ENCODE results near the gene B3GNT9.

Gene B3GNT9, protein sequence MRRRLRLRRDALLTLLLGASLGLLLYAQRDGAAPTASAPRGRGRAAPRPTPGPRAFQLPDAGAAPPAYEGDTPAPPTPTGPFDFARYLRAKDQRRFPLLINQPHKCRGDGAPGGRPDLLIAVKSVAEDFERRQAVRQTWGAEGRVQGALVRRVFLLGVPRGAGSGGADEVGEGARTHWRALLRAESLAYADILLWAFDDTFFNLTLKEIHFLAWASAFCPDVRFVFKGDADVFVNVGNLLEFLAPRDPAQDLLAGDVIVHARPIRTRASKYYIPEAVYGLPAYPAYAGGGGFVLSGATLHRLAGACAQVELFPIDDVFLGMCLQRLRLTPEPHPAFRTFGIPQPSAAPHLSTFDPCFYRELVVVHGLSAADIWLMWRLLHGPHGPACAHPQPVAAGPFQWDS

DNA sequence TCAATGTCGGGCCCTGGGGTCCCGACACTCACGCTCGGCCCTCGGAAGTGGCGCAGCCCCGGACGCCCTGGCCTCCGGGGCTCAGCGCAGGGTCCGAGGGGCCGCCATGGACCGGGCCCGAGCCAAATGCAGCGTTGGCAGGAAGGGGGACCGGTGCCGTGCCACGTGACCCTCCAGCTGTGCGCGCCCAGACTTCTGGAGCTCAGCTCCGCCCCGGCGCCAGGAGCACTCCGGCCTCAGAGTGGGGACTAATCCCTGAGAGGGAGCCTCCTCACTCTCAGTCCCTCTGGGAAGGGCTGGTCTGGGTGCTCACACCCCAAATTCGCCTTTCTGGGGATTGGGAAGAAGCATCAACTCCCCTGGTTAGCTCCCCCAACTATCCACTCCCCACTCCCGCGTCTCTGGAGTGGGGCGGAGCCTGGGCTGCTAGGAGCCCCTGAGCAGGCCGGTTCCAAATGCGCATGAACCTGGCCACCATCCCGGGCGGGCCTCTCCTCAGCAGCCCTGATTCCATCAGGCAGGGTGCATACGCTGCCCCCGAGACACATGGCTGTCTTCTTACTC lies at the start of gene B3GNT9:
Gene B3GNT9, minus strand, starts transcription at position 166 of the 564 bp plus-strand sequence. CDS start 513 bp downstream, outside the sequence.
- DNase-seq (ENCODE audit: low spot score), result peak; percentile 80

DNA sequence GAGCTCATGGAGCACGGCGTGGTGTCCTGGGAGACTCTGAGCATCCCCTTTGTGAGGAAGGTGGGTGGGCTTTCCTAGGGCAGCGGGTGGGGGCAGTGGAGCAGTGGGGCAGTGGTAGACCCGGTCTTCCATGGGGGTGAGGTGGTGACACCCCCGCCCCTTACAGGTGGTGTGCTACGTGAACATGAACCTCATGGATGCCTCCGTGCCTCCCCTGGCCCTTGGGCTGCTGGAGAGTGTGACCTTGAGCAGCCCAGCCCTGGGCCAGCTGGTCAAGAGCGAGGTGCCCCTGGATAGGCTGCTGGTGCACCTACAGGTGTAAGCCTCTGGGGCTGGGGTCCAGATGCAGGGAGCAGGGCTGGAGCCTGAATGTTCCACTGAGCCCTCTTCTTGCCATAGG lies 49.7 kb upstream of the B3GNT9 start:
- DNase-seq (ENCODE audit: low spot score), result no peak

DNA sequence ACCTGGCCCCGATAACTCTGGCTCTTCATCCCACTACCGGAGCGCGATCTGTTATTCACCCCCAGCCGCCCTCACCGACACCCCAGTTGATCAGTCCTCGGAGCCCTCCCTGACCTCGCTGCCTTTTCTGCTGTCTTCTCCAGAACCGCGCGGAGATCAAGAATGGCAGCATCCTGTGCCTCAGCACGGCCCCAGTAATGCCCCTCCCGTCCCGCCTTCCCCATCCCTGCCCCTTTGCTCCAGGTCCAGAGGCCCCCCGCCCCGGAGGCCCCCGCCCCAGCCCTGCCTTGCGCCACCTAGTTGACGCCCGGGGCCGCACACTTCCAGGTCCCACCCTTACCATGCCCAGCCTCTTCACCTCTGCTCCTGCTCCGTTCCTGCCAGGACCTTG lies 49.0 kb upstream of the B3GNT9 start:
- DNase-seq (ENCODE audit: low spot score), result no peak

DNA sequence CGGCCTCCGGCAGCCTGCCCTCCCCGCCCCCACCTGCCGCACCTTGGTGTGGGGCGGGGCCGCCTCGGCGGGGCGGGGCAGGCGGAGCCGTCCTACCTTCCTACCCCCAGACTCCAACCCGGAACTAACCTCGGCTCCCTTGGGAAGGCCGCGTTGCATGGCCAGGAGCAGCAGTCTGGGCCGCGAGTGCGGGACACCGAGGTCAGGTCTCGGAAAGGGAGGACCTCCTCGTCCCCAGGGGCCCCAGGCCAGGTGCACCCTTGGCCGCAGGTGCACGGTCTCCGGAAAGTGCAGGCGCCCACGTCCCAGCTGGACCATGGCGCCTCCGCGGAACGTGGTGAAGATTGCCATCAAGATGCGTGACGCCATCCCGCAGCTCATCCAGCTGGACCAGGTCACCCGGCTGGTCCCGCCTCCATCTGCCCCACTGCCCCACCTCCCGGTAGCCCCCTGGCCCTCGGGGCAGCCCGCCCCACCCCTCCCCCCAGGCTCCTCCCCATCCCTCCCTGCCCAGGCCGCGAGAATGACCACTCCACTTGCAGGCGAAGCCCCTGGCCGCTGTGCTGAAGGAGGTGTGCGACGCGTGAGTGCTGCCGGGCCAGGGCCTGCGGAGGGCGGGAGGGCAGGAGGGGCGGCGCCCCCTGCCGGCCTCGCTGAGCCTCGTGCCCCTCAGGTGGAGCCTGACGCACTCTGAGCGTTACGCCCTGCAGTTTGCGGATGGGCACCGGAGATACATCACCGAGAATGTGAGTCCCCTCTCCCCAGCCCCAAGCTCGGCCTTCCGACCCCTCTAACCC lies 48.4 kb upstream of the B3GNT9 start, which contains the start of gene ELMO3:
Gene ELMO3, plus strand, starts transcription at position 121 of the 797 bp plus-strand sequence. Its CDS starts 196 bp downstream, at position 317.
- no peak for DNase-seq (ENCODE audit: low spot score)

DNA sequence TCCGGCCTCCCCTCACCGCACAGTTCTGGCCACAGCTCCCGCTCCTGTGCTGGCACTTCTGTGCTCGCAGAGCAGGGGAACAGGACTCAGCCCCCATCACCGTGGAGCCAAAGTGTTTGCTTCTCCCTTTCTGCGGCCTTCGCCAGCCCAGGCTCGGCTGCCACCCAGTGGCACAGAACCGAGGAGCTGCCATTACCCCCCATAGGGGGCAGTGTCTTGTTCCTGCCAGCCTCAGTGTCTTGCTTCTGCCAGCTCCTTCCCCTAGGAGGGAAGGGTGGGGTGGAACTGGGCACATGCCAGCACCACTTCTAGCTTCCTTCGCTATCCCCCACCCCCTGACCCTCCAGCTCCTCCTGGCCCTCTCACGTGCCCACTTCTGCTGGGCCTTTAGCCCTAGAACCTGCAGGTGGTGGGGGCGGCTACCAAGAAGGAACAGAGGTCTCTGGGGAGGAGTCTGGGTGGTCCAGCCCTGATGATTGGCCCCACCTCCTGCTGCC lies 47.5 kb upstream of the B3GNT9 start:
- DNase-seq (ENCODE audit: low spot score), result peak; percentile 68

DNA sequence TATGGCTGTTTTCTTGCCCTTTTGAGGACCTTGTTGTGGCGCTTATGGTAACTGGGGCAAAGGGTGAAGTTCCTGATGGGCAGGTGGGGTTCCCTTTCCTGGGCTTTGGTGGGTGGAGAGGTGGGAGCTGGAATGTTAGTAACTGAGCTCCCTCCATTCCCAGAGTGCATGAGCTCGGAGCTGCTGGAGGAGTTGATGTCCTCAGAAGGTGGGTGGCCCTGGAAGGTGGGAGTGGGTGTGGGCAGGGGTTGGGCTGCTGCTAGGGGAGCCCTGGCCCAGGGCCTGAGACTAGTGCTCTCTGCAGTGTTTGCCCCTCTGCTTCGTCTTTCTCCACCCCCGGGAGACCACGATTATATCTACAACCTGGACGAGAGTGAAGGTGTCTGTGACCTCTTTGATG lies 46.9 kb upstream of the B3GNT9 start:
- DNase-seq (ENCODE audit: low spot score), result no peak

DNA sequence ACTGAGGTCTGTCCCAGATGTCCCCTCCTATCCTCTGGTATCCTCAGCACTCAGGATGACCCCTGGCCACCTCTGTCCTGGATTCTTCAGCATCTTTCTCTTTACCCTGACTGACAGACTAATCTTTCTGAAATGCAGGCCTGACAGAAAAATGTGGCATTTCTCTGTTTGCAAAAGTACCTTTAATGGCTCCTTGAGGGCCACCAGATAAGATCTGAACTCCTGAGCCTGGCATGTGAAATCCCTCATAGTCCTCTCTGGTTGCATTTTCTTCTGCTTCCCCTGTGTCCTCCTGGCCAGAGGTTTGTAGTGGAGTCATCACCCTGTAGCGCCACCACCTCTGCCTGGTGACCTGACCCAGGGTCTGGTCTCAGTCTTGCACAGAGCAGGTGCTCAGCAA lies 46.1 kb upstream of the B3GNT9 start:
- DNase-seq (ENCODE audit: low spot score), result no peak

DNA sequence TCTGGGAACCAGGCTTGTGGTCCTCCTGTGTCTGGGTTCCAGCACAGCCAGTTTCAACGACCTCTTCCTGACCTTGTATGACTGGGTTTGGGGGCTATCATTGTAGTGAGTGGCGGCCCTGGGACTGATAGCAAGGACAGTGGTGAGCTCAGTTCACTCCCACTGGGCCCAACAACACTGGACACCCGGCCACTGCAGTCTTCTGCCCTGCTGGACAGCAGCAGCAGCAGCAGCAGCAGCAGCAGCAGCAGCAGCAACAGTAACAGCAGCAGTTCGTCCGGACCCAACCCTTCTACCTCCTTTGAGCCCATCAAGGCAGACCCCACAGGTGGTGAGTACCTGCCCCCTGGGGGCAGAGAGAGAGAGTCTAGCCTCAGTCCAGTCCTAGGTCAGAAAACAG lies 44.9 kb upstream of the B3GNT9 start:
- no peak for DNase-seq (ENCODE audit: low spot score)

DNA sequence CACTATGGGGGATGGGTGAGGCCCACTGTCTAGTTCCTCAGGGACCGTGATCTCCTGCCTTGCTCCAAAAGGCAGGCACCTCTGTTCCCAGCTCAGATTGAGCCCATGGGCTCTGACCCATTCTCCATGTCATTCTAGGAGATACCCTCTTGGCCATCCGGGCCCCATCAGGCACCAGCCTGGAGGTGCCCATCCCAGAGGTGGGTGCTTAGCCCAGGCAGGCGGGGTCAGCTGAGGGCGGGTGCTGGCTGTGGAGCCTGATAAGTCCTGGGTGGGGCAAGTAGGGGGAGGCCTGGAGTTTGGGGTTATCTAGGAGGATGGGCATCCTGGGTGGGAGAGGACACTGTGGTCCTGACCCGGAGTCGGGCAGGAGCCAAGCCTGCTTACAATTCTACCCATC lies 43.5 kb upstream of the B3GNT9 start:
- no peak for DNase-seq (ENCODE audit: low spot score)

DNA sequence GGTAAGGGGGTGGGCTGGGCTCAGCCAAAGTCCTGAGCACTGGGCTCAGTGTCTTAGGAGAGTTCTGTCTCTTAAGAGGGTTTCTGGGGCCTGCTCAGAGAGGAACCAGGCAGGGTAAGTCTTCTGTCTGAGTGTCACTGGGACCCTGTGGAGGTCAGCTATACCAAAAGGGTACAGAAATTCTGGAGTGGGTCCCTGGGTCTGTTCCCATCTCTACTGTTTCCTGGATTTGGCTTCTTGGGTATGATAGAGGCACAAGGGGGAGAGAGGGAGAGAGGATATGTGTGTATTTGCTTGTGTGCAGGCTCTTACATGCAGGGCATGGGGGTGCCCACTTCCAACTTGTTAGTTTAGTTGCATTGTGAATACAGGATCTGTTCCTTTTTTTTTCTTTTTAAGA lies 42.7 kb upstream of the B3GNT9 start:
- no peak for DNase-seq (ENCODE audit: low spot score)

DNA sequence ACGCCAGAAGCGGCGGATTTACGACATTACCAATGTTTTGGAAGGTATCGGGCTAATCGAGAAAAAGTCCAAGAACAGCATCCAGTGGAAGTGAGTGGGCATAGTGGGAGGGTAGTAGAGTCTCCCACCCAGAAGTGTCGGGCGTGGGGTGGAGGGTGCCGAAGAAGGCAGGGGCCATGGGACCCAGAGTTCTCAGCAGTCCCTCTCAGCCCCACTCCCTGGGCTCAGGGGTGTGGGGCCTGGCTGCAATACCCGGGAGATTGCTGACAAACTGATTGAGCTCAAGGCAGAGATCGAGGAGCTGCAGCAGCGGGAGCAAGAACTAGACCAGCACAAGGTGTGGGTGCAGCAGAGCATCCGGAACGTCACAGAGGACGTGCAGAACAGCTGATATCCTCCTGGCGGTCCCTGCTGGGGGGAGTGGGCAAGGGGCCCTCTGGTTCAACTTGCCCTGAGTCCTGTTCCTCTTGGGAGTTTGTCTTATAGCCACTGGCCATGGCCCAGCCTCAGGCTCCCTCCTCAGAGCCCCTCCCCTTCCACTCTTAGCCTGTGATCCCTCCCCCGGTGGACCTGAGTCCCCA lies 42.1 kb upstream of the B3GNT9 start:
- DNase-seq (ENCODE audit: low spot score), result no peak

DNA sequence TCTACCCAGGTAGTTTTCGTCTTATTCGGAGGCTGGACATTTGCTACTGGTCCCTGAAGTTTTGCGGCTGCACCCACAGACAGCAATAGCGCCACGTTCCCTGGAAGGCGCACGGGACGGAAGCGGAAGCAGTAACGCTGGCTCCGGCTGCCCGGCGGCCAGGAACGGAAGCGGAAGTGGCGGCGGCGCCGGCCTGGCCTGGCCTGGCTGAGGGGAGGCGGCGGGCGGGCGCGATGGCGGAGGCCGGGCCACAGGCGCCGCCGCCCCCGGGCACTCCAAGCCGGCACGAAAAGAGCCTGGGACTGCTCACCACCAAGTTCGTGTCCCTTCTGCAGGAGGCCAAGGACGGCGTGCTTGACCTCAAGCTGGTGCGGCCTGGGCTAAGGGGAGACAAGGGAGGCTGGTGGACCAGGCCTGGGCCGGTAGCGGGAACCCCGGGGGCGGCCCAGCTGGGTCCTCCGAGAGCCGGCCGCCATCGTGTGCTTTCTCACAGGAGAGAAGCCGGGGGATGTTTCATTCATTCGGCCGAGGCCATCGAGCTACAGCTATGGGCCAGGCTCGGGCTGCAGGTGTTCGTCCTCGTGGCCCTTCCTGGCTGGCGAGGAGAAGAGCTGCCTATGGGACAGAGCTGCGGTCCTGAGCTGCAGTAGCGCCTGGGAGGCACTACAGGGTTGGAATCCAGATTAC lies 41.3 kb upstream of the B3GNT9 start, which contains the start of gene E2F4:
Gene E2F4, plus strand, starts transcription at position 161 of the 687 bp plus-strand sequence. Its CDS starts 73 bp downstream, at position 234.
- peak; percentile 97 for DNase-seq (ENCODE audit: low spot score)

DNA sequence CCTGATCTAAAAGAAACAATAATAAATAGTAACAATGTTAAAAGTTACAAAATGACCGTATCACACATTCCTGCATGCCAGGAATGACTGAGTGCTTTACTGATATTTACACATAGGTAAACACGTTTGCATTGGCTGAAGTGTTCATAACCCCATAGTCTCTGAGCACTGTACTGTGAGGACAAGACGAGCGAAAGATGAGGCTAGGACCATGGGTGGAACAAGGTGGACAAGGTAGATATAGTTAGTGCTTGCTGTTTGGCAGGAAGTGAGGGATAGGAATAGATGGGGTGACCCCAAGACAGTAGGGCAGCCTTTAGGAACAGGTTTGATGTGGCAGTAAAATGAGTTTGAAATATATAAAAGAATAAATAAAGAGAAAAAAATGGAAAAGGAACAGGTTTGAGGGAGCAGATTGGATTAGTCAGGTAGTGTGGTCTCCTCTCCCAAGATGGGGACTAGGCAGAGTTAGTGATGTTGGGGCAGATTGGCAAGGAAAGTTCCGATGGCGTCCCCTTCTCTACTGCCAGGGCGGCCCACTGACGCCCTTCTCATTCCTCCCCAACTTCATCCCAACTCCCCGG lies 40.7 kb upstream of the B3GNT9 start:
- no peak for DNase-seq (ENCODE audit: low spot score)

DNA sequence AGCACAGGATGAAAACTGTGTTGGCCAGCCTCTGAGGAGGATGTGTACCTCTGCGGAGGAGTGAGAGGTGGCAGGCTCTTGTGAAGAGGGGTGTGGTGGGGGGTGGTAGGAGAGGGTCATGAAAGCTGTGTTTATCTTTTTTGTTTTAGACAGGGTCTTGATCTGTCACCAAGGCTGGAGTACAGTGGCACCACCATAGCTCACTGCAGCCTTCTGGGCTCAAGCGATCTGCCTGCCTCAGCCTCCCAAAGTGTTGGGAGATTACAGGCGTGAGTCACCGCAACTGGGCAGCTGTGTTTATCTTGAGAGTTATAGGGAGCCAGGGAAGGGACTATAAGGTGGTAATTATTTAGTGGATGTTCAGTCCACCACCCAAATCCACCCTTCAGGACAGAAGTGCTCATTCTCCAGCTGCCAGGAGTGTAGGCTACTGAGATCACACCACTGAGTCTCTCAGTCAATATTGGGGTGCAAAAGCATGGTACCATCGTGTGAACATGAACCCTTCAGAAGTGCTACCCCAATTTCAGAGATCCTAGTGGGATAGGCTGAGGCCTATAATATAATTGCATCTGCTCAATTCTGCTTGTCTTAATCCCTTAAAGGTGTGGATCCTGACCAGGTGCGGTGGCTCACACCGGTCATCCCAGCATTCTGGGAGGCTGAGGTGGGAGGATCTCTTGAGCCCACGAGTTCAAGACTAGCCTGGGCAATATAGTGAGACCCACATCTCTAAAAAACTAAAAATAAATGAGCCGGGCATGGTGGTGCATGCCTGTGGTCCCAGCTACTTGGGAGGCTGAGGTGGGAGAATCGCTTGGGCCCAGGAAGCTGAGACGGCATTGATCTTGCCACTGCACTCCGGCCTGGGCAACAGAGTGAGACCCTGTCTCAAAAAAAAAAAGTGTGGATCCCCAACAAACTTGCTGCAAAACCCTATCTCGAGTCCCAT lies 39.9 kb upstream of the B3GNT9 start:
- DNase-seq (ENCODE audit: low spot score), result no peak

DNA sequence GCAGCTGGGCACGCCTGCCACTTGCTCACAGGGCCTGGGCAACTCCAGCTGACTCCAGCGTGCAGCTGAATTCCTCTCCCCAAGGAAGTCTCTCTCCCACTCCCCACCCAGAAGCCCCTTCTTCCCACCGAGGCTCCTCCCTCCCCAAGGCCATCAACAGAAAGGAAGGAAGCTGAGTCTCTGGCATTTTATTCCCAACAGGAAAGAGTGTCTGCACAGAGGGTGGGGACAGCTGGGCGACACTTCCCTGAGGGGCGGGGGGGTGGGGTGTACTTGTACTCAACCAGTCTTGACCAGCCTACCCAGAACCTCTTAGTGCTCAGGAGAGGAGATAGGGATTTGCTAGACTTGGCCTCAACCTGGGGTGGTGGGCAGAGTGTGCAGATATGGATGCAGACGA lies 39.2 kb upstream of the B3GNT9 start, which contains the start of gene EXOC3L1:
Gene EXOC3L1, minus strand, starts transcription at position 96 of the 400 bp plus-strand sequence. CDS start 460 bp downstream, outside the sequence.
- no peak for DNase-seq (ENCODE audit: low spot score)

DNA sequence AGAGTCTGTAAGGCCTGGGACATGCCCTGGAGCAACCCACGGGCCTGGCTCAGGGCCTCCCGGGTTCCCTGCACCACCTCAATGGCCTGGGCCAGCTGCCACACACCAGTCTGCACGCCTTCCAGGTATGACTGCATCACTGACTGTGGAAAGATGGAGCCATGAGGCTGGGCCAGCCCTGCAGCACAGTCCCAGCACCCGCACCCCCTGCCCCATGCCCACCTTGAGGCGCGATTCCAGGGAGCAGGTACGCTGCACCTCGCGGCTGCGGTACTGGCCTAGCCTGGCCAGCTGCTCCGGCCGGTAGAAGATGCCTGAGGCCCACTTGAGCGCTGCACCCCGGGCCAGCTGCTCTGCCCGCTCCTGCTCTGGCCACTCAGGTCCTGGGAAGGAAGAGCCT lies 38.0 kb upstream of the B3GNT9 start:
- no peak for DNase-seq (ENCODE audit: low spot score)

DNA sequence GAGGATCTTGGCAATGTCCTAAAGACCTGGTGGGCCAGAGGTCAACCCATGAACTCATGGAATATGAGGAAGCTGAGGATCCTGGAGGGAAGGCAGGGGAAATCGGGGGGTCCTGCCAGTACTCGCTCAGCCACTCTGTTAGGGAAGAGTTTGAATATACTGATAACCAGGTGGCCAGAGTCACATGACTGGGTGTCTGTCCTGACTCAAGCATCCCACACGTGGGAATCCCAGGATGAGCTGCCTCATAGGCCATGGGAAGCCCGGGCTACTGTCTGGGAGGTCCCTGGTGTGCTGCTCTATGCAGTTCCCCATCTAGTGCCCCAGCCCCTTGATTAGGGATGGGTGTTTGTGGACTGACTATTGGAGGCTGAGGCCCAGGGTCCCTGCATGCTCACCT lies 37.5 kb upstream of the B3GNT9 start:
- no peak for DNase-seq (ENCODE audit: low spot score)

DNA sequence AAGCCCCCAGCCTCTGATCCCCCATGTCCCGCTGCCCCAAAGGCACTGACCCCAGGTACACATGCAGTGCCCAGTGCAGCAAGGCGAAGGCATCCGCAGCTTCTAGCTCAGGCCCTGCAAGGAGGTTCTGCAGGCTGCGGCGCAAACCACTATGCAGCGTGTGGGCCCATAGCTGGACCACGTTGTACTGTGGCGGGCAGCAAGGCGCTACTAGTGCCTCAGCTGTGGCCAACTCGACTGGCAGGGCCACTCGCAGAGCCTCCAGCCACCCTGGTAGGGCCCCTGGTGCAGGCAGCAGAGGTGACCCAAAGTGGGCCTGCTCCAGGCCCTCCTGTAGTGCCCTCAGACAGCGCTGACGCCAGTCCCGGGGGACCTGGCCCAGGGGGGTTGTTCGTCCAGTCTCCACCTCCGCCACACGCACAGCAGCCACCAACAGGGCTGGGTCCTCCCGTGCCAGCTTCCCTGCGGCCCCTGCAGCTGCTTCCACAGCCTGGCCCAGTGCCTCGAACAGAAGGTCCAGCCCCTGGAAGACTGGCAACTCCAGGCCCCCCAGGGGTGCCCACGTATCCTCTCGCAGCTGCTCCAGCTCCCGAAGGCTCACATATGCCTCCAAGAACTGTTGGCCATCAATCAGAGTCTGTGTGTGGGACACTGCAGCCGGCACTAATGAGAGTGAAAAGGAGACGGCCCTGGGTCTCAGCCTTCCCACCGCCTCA lies 36.5 kb upstream of the B3GNT9 start:
- DNase-seq (ENCODE audit: low spot score), result no peak

DNA sequence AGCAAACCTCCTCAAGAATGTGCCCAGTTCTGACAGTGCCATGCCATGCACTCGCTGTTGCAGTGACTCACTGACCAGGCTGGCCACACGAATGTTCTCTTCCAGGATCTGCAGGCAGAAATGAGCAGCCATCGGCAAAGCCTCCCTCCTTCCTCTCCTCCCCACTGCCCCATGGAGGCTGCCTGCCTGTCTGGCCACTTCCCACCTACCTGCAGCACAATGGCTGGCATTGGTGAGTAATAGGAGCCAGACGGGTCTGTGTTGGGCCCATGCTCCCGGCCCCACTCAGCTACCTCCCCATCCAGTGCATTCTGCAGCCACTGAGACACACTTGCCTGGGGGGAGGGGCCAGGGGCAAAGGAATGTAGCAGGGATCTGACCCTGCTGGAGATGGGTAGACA lies 35.8 kb upstream of the B3GNT9 start:
- DNase-seq (ENCODE audit: low spot score), result no peak
